ENCODE data around the gene CIAPIN1.

Gene CIAPIN1

GRCh38 chr16:57485091-57485915 is 38.1 kb upstream of the CIAPIN1 start:
- Histone ChIP-seq H3K36me3 (ENCODE audit: control insufficient read depth, insufficient read depth, low read length) (no peaks in the 10 kb centered on the region), H3K79me2 (ENCODE audit: control insufficient read depth, insufficient read depth, low read length) (no peaks in the 10 kb centered on the region), H2AK5ac (ENCODE audit: low read length) (no peak overlapping the region), H3K4me3 (ENCODE audit: low read length) (peak overlapping the region; percentile 74), H2BK5ac (ENCODE audit: low read length) (no peak overlapping the region), H4K5ac (ENCODE audit: low read length) (no peak overlapping the region), H3K4ac (ENCODE audit: low read depth, low read length) (no peak overlapping the region), H3K27me3 (ENCODE audit: insufficient read depth, low read length, poor library complexity) (no peaks in the 10 kb centered on the region), H2BK120ac (ENCODE audit: low read depth, low read length) (no peak overlapping the region), H3K23ac (ENCODE audit: low read length) (peak overlapping the region; percentile 57), H3K56ac (ENCODE audit: low read length) (peak overlapping the region; percentile 59), H3K79me1 (ENCODE audit: low read length) (no peaks in the 10 kb centered on the region), H3K9ac (ENCODE audit: low read length) (peak overlapping the region; percentile 86), H4K8ac (ENCODE audit: low read depth, low read length) (no peak overlapping the region), H3K4me1 (ENCODE audit: control insufficient read depth, low read depth, low read length) (peaks cover 5% of the 10 kb centered on the region), H3K4me2 (ENCODE audit: low read length) (peak overlapping the region; percentile 92), H3K27ac (ENCODE audit: low read depth, low read length) (no peak overlapping the region), H3K18ac (ENCODE audit: low read length) (peak overlapping the region; percentile 1), H2BK15ac (replicated peaks; ENCODE audit: low read depth) (no peak overlapping the region)
- DNase-seq, result no peak
- WGBS (ENCODE audit: extremely low coverage, insufficient coverage, low lambda C conversion rate), result no CpG with 5 or more reads among the region's 14 CpGs

- peaks cover 5% of the 10 kb centered on the region for H3K4me1 ChIP-seq (ENCODE audit: control insufficient read depth, low read depth, low read length)
- H4K5ac ChIP-seq (ENCODE audit: low read length), result no peak overlapping the region
- DNase-seq, result no peak
- no CpG with 5 or more reads among the region's 8 CpGs for WGBS (ENCODE audit: extremely low coverage, insufficient coverage, low lambda C conversion rate)
- H3K36me3 ChIP-seq (ENCODE audit: control insufficient read depth, insufficient read depth, low read length), result no peaks in the 10 kb centered on the region
- no peak overlapping the region for H3K4ac ChIP-seq (ENCODE audit: low read depth, low read length)
- no peak overlapping the region for H2BK15ac ChIP-seq (replicated peaks; ENCODE audit: low read depth)
- H3K23ac ChIP-seq (ENCODE audit: low read length), result no peak overlapping the region
- no peaks in the 10 kb centered on the region for H3K27me3 ChIP-seq (ENCODE audit: insufficient read depth, low read length, poor library complexity)
- H3K4me2 ChIP-seq (ENCODE audit: low read length), result no peak overlapping the region
- H3K18ac ChIP-seq (ENCODE audit: low read length), result no peak overlapping the region
- H2BK120ac ChIP-seq (ENCODE audit: low read depth, low read length), result no peak overlapping the region
- H4K8ac ChIP-seq (ENCODE audit: low read depth, low read length), result no peak overlapping the region
- no peak overlapping the region for H3K56ac ChIP-seq (ENCODE audit: low read length)
- H2AK5ac ChIP-seq (ENCODE audit: low read length), result no peak overlapping the region
- H3K9ac ChIP-seq (ENCODE audit: low read length), result no peak overlapping the region
- no peaks in the 10 kb centered on the region for H3K79me1 ChIP-seq (ENCODE audit: low read length)
- no peak overlapping the region for H3K4me3 ChIP-seq (ENCODE audit: low read length)
- H3K79me2 ChIP-seq (ENCODE audit: control insufficient read depth, insufficient read depth, low read length), result no peaks in the 10 kb centered on the region
- H3K27ac ChIP-seq (ENCODE audit: low read depth, low read length), result no peak overlapping the region
- no peak overlapping the region for H2BK5ac ChIP-seq (ENCODE audit: low read length)
Measured at GRCh38 chr16:57484515-57485005, 37.4 kb upstream of the CIAPIN1 start.

GRCh38 chr16:57483725-57484514 is 36.7 kb upstream of the CIAPIN1 start:
- Histone ChIP-seq H3K4me2 (ENCODE audit: low read length) (no peak overlapping the region), H3K9ac (ENCODE audit: low read length) (no peak overlapping the region), H3K56ac (ENCODE audit: low read length) (no peak overlapping the region), H3K36me3 (ENCODE audit: control insufficient read depth, insufficient read depth, low read length) (no peaks in the 10 kb centered on the region), H2BK5ac (ENCODE audit: low read length) (no peak overlapping the region), H3K23ac (ENCODE audit: low read length) (no peak overlapping the region), H3K27ac (ENCODE audit: low read depth, low read length) (no peak overlapping the region), H4K5ac (ENCODE audit: low read length) (no peak overlapping the region), H3K79me2 (ENCODE audit: control insufficient read depth, insufficient read depth, low read length) (no peaks in the 10 kb centered on the region), H3K18ac (ENCODE audit: low read length) (no peak overlapping the region), H2BK120ac (ENCODE audit: low read depth, low read length) (no peak overlapping the region), H3K27me3 (ENCODE audit: insufficient read depth, low read length, poor library complexity) (no peaks in the 10 kb centered on the region), H3K4me3 (ENCODE audit: low read length) (no peak overlapping the region), H3K79me1 (ENCODE audit: low read length) (no peaks in the 10 kb centered on the region), H2BK15ac (replicated peaks; ENCODE audit: low read depth) (no peak overlapping the region), H4K8ac (ENCODE audit: low read depth, low read length) (no peak overlapping the region), H3K4ac (ENCODE audit: low read depth, low read length) (no peak overlapping the region), H3K4me1 (ENCODE audit: control insufficient read depth, low read depth, low read length) (peaks cover 5% of the 10 kb centered on the region), H2AK5ac (ENCODE audit: low read length) (no peak overlapping the region)
- DNase-seq, result no peak
- no CpG with 5 or more reads among the region's 19 CpGs for WGBS (ENCODE audit: extremely low coverage, insufficient coverage, low lambda C conversion rate)

GRCh38 chr16:57482845-57483545 is 35.8 kb upstream of the CIAPIN1 start:
- Histone ChIP-seq H4K8ac (ENCODE audit: low read depth, low read length) (no peak overlapping the region), H3K36me3 (ENCODE audit: control insufficient read depth, insufficient read depth, low read length) (no peaks in the 10 kb centered on the region), H3K27me3 (ENCODE audit: insufficient read depth, low read length, poor library complexity) (no peaks in the 10 kb centered on the region), H3K4me3 (ENCODE audit: low read length) (no peak overlapping the region), H3K23ac (ENCODE audit: low read length) (no peak overlapping the region), H2BK15ac (replicated peaks; ENCODE audit: low read depth) (no peak overlapping the region), H3K9ac (ENCODE audit: low read length) (no peak overlapping the region), H3K18ac (ENCODE audit: low read length) (no peak overlapping the region), H3K79me2 (ENCODE audit: control insufficient read depth, insufficient read depth, low read length) (no peaks in the 10 kb centered on the region), H3K56ac (ENCODE audit: low read length) (no peak overlapping the region), H3K79me1 (ENCODE audit: low read length) (no peaks in the 10 kb centered on the region), H2BK5ac (ENCODE audit: low read length) (no peak overlapping the region), H3K4ac (ENCODE audit: low read depth, low read length) (no peak overlapping the region), H3K4me2 (ENCODE audit: low read length) (no peak overlapping the region), H2AK5ac (ENCODE audit: low read length) (no peak overlapping the region), H3K4me1 (ENCODE audit: control insufficient read depth, low read depth, low read length) (peaks cover 5% of the 10 kb centered on the region), H4K5ac (ENCODE audit: low read length) (no peak overlapping the region), H3K27ac (ENCODE audit: low read depth, low read length) (no peak overlapping the region), H2BK120ac (ENCODE audit: low read depth, low read length) (no peak overlapping the region)
- no peak for DNase-seq
- WGBS (ENCODE audit: extremely low coverage, insufficient coverage, low lambda C conversion rate), result no CpG with 5 or more reads among the region's 14 CpGs

GRCh38 chr16:57481421-57481820 is 34.2 kb upstream of the CIAPIN1 start:
- no CpG with 5 or more reads among the region's 4 CpGs for WGBS (ENCODE audit: extremely low coverage, insufficient coverage, low lambda C conversion rate)
- H3K9ac ChIP-seq (ENCODE audit: low read length), result no peak overlapping the region
- no peaks in the 10 kb centered on the region for H3K36me3 ChIP-seq (ENCODE audit: control insufficient read depth, insufficient read depth, low read length)
- H3K79me2 ChIP-seq (ENCODE audit: control insufficient read depth, insufficient read depth, low read length), result no peaks in the 10 kb centered on the region
- no peak overlapping the region for H3K27ac ChIP-seq (ENCODE audit: low read depth, low read length)
- H3K4me1 ChIP-seq (ENCODE audit: control insufficient read depth, low read depth, low read length), result peaks cover 5% of the 10 kb centered on the region
- no peak overlapping the region for H4K8ac ChIP-seq (ENCODE audit: low read depth, low read length)
- no peak for DNase-seq
- no peak overlapping the region for H3K4me2 ChIP-seq (ENCODE audit: low read length)
- H3K4me3 ChIP-seq (ENCODE audit: low read length), result no peak overlapping the region
- H3K79me1 ChIP-seq (ENCODE audit: low read length), result no peaks in the 10 kb centered on the region
- H3K27me3 ChIP-seq (ENCODE audit: insufficient read depth, low read length, poor library complexity), result no peaks in the 10 kb centered on the region
- H3K18ac ChIP-seq (ENCODE audit: low read length), result no peak overlapping the region
- no peak overlapping the region for H4K5ac ChIP-seq (ENCODE audit: low read length)
- no peak overlapping the region for H2BK5ac ChIP-seq (ENCODE audit: low read length)
- H2AK5ac ChIP-seq (ENCODE audit: low read length), result no peak overlapping the region
- H3K4ac ChIP-seq (ENCODE audit: low read depth, low read length), result no peak overlapping the region
- no peak overlapping the region for H3K56ac ChIP-seq (ENCODE audit: low read length)
- no peak overlapping the region for H2BK120ac ChIP-seq (ENCODE audit: low read depth, low read length)
- H2BK15ac ChIP-seq (replicated peaks; ENCODE audit: low read depth), result no peak overlapping the region
- H3K23ac ChIP-seq (ENCODE audit: low read length), result no peak overlapping the region
